ENCODE measurements around the gene IGSF21. TPM values are rescaled to one million over a fixed set of nuclear protein-coding genes. Genes with fewer than 3 reads are reported as not detected.

Gene IGSF21
- total RNA-seq, 2 donors from 2014 or later = not detected

DNA sequence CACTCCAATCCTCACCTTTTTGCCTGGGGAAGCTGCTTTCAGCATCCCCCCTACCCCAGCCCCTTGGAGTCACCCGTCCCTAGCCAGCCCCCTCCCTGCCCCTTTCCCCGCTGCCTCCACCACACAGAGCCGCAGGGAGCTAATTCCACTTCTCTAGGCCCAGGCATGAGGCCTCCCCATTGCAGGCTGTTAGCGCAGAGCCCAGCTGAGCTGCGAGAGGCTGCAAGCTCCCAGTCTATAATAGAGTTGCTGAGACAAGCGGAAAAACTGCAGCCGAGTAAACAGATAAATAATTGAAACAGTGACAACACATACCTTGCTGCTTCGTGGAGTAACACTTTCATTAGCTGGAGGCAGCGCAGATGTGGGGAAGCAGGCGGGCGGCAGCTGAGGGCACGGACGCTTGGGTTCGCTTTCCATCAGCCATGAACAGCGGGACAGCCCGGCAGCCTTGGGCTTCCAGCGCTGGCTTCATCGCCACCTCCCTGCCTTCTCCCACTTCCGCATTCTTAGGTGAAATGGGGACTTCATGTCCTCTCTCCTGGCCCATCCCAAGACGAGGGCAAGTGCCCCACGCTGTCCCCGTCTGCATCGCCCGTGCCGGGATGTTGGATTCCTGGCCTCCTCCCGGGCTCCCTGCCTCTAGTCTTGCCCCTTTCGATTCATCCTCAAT, 183.3 kb downstream of the IGSF21 start:
- Mint-ChIP-seq H3K27me3 (ENCODE audit: low read depth) (peaks cover 1% of the 10 kb centered on the region), H3K4me3 (no peak overlapping the region), H3K36me3 (ENCODE audit: insufficient read depth in 2 of 2) (no peaks in the 10 kb centered on the region), H3K4me1 (ENCODE audit: low read depth) (no peaks in the 10 kb centered on the region), H3K27ac (no peak overlapping the region), H3K9me3 (no peaks in the 10 kb centered on the region)
- DNase-seq (no peak), ATAC-seq (replicated peaks in 1 of 2) (no peak)

DNA sequence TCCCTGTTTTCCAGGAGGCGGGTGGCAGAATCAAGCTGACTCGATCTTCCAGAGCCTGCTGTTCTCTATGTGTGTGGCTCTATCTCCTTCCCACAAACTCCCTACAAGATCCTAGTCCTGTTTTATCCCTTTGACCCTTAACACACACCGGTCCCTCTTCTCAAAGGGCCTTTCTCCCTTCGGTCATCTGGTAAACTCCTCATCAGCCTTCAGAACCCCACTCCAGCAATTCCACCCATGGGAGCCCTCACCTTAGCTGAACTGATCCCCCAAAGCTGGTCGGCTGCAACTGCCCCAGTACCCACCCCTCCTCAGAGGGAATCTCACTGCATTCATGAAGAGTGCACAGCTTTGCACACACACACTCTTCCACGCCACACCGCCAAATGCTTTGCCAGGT, 184.9 kb downstream of the IGSF21 start:
- Mint-ChIP-seq H3K27me3 (ENCODE audit: low read depth) (peaks cover 8% of the 10 kb centered on the region), H3K36me3 (ENCODE audit: insufficient read depth in 2 of 2) (no peaks in the 10 kb centered on the region), H3K4me3 (no peak overlapping the region), H3K4me1 (ENCODE audit: low read depth) (no peaks in the 10 kb centered on the region), H3K9me3 (no peaks in the 10 kb centered on the region), H3K27ac (no peak overlapping the region)
- no peak for ATAC-seq (replicated peaks in 1 of 2)
- DNase-seq = no peak

DNA sequence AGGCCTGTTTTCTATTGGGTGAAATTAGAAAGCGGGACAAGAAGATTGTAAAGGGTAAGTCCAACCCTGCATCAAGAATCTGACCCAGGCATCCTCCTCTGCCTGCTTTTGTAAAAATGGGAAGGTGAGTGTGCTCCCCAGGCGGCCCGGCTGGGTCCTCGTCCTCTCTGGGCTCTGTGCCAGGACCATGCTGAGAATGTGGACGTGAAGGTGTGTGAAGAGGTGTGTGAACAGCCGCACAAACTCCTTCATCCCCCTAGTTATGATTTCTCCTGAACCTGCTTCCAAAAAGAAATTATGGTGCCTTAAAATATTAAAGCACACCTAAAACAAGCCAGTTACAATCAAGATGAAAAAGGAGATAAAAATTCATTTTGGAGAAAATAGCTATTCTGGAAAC, 185.7 kb downstream of the IGSF21 start:
- no peak for ATAC-seq (replicated peaks in 1 of 2)
- Mint-ChIP-seq H3K9me3 (no peaks in the 10 kb centered on the region), H3K36me3 (ENCODE audit: insufficient read depth in 2 of 2) (no peaks in the 10 kb centered on the region), H3K4me3 (no peak overlapping the region), H3K27ac (no peak overlapping the region), H3K4me1 (ENCODE audit: low read depth) (no peaks in the 10 kb centered on the region), H3K27me3 (ENCODE audit: low read depth) (peaks cover 15% of the 10 kb centered on the region)
- no peak for DNase-seq

DNA sequence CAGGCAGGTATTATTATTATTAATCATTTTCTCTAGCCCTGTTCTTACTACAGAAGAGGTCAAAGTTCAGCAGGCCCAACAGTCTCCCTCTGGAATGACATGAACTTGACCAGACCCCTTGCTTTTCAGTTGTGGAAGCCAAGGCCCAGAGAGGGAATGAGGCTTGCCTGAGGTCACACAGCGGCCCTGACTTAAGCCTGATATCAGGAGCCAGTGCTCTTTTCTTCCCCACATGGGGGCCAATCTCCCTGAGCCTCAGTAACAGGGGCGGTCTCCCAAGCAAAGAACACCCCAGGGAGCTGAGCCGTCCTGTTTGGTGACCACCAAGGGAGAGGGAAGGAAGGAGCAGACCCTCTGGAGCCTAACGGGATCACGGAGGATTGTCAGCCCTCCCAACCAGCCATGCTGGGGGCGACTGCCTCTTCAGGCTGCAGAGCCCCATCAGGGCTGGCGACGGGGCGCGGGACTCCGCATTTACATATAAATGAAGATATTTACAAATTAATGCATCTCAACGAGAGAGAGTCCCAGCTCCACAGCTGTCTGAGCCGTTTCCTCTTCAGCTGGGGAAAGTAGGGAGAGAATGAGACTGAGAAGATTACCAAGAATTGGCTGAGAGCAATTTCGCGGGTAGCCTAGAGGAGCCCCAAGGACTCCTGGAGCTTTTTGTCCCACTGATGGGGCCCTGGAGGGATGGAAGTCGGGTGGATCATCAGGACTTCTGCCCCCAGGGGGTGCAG, 187.0 kb downstream of the IGSF21 start:
- H3K27me3 Mint-ChIP-seq (ENCODE audit: low read depth) = peaks cover 27% of the 10 kb centered on the region
- H3K36me3 Mint-ChIP-seq (ENCODE audit: insufficient read depth in 2 of 2) = no peaks in the 10 kb centered on the region
- H3K4me1 Mint-ChIP-seq (ENCODE audit: low read depth) = no peaks in the 10 kb centered on the region

DNA sequence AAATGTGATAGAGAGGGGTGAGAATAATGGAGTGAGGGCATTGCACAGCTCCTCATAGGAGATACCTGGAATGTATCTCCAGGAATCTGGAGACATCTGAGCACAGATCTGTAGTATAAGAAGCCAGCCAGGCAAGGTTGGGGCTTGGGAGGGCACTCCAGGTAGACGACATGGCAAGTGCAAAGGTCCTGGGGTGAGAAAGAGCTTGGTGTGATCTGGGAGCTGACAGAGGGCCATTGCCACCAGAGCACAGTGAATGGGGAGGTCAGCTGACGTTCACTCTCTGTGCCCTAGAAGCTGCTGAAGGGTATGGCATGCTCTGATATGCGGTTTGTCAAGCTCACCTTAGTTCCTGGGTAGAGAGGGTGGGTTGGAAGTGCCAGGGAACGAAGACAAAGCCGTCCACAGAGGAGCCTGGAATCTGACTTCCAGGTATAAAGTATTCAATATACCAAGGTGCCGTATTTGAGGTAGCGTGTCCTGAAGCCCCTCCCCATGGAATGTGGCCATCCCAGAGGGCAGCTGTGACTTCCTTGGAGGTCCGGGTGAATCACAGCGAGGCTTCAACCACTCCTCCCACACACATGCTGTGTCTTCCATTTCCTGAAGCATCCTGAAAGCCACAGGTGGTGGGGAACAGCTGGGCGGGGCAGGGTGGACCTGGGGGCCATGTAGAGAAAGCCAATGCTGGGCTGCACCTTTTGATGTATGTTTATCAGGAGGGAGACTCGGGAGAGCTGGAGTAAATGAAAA, 190.5 kb downstream of the IGSF21 start:
- DNase-seq = no peak
- H3K27ac Mint-ChIP-seq = no peak overlapping the region
- H3K4me1 Mint-ChIP-seq (ENCODE audit: low read depth) = no peaks in the 10 kb centered on the region
- H3K27me3 Mint-ChIP-seq (ENCODE audit: low read depth) = peaks cover 29% of the 10 kb centered on the region
- no peak overlapping the region for H3K4me3 Mint-ChIP-seq
- no peaks in the 10 kb centered on the region for H3K9me3 Mint-ChIP-seq
- no peak for ATAC-seq (replicated peaks in 1 of 2)
- no peaks in the 10 kb centered on the region for H3K36me3 Mint-ChIP-seq (ENCODE audit: insufficient read depth in 2 of 2)

More for the DNA sequence above, 187.0 kb downstream of the IGSF21 start:
- ATAC-seq (replicated peaks in 1 of 2) = no peak
- no peak for DNase-seq
- Mint-ChIP-seq H3K9me3 (no peaks in the 10 kb centered on the region), H3K4me3 (no peak overlapping the region), H3K27ac (no peak overlapping the region)

DNA sequence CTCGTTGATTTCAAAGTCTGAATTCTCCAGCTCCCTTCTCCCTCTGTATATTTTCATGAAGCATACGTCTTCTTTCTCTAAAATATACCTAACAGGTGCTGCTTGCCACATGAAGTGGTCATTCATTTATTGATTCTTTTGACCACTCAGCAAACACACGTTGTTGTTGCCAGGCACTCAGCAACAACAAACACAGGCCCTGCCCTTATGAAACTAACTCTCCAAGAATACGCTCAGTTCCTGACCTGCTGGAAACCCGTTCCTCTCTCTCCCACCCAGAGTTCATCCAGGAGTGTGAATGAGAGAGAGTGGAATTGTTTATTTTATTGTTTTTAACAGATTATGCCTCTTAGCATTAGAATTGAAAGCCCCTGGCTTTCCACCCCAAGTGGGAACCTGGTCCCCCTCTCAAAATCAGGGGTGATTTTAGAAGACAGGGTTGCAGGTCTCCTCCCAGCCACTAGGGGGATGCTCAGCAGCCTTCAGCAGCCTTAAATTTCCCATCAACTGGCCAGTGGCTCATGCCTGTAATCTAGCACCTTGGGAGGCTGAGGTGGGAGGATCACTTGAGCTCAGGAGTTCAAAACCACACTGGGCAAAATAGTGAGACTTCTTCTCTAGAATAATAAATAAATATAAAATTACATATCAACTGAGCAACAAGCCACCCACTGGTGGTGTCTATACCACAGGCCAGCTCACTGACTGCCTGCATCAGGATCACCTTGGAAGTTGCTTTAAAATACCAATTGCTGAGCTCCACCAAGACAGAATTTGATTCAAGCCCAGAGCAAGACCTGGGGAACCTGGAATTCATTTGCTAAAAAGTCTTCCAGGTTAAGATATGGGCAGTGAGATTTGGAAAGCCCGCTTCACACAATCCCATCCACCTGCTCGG, 192.1 kb downstream of the IGSF21 start:
- Mint-ChIP-seq H3K9me3 (no peaks in the 10 kb centered on the region), H3K4me1 (ENCODE audit: low read depth) (no peaks in the 10 kb centered on the region), H3K27ac (no peak overlapping the region), H3K27me3 (ENCODE audit: low read depth) (peaks cover 29% of the 10 kb centered on the region), H3K36me3 (ENCODE audit: insufficient read depth in 2 of 2) (no peaks in the 10 kb centered on the region), H3K4me3 (no peak overlapping the region)
- ATAC-seq (replicated peaks in 1 of 2) (no peak), DNase-seq (peak; percentile 8 to 10)

DNA sequence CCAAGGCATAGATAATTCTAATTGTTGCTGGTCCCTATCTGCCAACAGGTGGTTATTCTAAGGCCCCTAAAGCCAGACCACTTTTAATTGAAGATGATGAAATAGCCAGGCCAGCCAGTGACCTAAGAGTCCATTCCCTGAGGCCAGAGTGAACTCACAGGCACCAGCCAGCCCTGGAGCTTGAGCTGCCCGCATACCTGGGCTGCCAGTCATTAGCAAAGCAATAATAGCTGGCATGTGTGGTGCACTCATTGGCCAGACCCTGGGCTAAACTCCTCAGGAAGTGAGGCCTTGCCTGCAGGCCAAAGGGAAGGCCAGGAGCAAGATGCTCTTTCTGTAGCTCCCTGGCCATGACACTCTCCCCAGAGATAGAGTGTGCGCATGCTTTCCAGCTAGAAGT, 192.8 kb downstream of the IGSF21 start:
- Mint-ChIP-seq H3K27ac (no peak overlapping the region), H3K36me3 (ENCODE audit: insufficient read depth in 2 of 2) (no peaks in the 10 kb centered on the region), H3K4me1 (ENCODE audit: low read depth) (no peaks in the 10 kb centered on the region), H3K27me3 (ENCODE audit: low read depth) (peaks cover 29% of the 10 kb centered on the region), H3K4me3 (no peak overlapping the region), H3K9me3 (no peaks in the 10 kb centered on the region)
- ATAC-seq (replicated peaks in 1 of 2) (no peak), DNase-seq (no peak)

DNA sequence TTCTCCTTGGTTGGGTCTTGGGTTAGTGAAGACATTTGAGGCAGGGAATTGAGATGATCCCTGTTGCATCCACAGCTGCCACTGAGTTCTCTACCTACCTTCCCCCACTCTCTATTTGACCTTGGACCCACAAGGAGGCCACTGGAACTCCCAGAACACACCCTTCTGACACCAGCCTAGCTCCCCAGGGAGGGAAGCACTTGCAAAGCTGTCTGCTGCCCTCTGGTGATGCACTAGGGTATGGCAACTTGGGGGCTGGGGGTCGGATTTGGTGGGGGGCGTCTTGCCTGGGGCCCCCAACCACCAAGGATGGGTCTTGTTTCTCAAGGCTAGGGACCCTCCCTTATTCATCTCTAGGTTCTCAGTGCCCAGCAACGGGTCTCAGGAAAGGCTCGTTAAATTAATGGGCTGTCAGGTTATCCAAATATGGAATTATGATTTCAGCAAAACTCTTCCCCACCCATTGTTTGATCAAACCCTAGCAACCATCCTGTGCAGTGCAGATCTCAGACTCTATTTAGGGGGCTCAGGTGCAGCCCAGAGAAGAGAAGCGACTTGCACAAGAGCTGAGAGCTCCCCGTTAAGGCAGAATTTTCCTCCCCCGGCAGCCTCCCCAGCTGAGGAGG, 195.3 kb downstream of the IGSF21 start:
- no peak for ATAC-seq (replicated peaks in 1 of 2)
- DNase-seq = peak; percentile 10 to 12
- no peak overlapping the region for H3K27ac Mint-ChIP-seq

DNA sequence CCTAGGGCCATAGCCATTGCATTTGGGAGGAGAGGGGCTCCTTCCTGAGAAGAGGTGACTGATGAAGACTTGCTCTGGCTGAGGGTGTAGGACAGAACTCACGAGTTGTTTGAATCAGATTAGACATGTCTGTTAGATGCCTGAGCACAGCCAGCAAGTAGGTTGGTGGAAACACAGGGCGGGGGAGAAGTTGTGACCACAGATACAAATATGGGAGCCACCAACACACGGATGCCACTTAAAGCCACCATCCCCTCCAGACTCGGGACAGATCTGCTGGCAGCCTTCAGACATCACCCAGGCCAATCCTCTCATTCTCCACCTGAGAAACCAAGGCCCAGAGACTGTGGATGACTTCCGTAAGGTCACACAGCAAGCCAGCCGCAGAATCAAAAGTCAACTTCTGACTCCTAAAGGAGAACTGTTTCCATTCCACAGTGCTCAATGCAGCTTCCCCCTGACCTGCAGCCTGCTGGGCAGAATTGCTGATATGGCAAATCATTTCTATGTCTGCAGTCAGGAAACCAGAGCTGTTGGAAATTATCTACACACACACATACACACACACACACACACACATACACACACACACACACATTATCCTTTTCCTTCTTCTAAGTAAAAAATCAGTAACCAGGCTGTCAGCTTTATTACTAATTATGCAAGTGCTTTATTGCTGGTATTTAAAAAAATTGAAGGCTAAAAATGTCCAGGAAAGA, 196.7 kb downstream of the IGSF21 start:
- Mint-ChIP-seq H3K27me3 (ENCODE audit: low read depth) (peaks cover 5% of the 10 kb centered on the region), H3K4me3 (no peak overlapping the region), H3K36me3 (ENCODE audit: insufficient read depth in 2 of 2) (no peaks in the 10 kb centered on the region)

More for the DNA sequence above, 195.3 kb downstream of the IGSF21 start:
- Mint-ChIP-seq H3K36me3 (ENCODE audit: insufficient read depth in 2 of 2) (no peaks in the 10 kb centered on the region), H3K4me1 (ENCODE audit: low read depth) (no peaks in the 10 kb centered on the region), H3K27me3 (ENCODE audit: low read depth) (peaks cover 18% of the 10 kb centered on the region), H3K4me3 (no peak overlapping the region), H3K9me3 (no peaks in the 10 kb centered on the region)

DNA sequence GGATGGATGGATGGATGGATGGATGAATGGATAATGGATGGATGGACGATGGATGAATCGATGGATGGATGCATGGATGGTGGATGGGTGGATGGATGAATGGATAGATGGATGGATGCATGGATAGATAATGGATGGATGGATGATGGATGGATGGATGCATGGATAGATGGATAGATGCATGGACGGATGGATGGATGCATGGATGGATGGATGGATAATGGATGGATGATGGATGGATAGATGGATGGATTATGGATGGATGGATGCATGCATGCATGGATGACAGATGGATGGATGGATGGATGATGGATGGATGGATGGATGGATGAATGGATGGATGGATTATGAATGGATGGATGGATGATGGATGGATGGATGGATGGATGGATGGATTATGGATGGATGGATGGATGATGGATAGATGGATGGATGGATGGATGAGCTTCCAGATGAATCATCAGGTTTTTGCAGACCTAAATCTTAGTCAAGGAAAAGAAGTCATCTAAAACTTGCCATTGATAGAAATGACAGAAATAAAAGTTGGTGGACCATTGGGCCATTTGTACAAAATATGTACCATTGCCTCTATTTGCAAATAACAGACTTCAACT, 197.7 kb downstream of the IGSF21 start:
- DNase-seq (no peak), ATAC-seq (replicated peaks in 1 of 2) (no peak)
- no peak overlapping the region for H3K27ac Mint-ChIP-seq
- no peaks in the 10 kb centered on the region for H3K9me3 Mint-ChIP-seq
- no peaks in the 10 kb centered on the region for H3K4me1 Mint-ChIP-seq (ENCODE audit: low read depth)
- no peak overlapping the region for H3K4me3 Mint-ChIP-seq
- no peaks in the 10 kb centered on the region for H3K36me3 Mint-ChIP-seq (ENCODE audit: insufficient read depth in 2 of 2)
- no peaks in the 10 kb centered on the region for H3K27me3 Mint-ChIP-seq (ENCODE audit: low read depth)

More for the DNA sequence above, 196.7 kb downstream of the IGSF21 start:
- no peak for DNase-seq
- ATAC-seq (replicated peaks in 1 of 2) = no peak
- H3K4me1 Mint-ChIP-seq (ENCODE audit: low read depth) = no peaks in the 10 kb centered on the region
- no peaks in the 10 kb centered on the region for H3K9me3 Mint-ChIP-seq
- H3K27ac Mint-ChIP-seq = no peak overlapping the region

DNA sequence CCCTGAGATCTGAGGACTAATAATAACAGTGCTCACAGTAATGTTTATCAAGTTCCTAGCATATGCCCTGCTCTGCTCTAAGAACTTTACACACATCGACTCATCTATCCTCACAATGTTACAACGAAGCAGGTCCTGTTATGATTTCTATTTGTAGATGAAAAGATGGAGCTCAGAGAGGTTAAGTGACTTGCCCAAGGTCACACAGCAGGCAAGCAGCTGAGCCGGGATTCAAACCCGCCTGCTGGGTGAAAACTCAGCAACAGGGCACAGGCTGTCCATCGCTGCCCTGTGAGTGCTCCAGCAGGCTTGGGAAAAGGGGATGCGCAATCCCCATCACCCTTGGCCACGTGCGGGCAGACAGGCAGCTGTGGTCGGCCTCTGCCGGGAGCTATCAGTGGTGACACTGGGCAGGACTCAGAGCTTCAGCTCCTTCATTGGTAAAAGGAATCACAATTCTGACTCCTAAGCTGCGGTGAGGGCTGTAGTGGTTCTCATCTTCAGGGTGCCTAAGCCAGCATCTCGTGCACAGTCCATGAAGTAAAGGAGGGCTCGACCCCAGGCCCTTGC, 199.8 kb downstream of the IGSF21 start:
- Mint-ChIP-seq H3K36me3 (ENCODE audit: insufficient read depth in 2 of 2) (peaks cover 0 to 3% of the 10 kb centered on the region in 2 donors), H3K4me1 (ENCODE audit: low read depth) (no peaks in the 10 kb centered on the region), H3K27me3 (ENCODE audit: low read depth) (peaks cover 6% of the 10 kb centered on the region), H3K27ac (no peak overlapping the region), H3K4me3 (no peak overlapping the region), H3K9me3 (peaks cover 2% of the 10 kb centered on the region in 2 donors)
- DNase-seq (no peak), ATAC-seq (replicated peaks in 1 of 2) (no peak)

Measured in activated T-cell treated with anti-CD3 and anti-CD28 coated beads, Interleukin-2, amount 50 U/mL, for 72 hours (primary cell).